Measurements from ENCODE around the gene KCTD8.
A peak's percentile ranks its signal among the peaks of the same experiment; 100 is the strongest.

KCTD8 gene

GRCh38 chr4:44448521-44449461 lies at the start of gene KCTD8:
TSS of gene KCTD8 (minus strand) at chr4:44448809.
- peak; percentile 66 for TF ChIP-seq CTCF (IDR thresholded peaks at IDR 0.05; ENCODE audit: insufficient read depth, low read depth, low read length, missing control alignments)
- H3K4me3 ChIP-seq (ENCODE audit: low read depth, low read length), result peak within 1 kb of the TSS; percentile 33
- DNase-seq (ENCODE audit: low read depth), result peak; percentile 83

- TF ChIP-seq CTCF (IDR thresholded peaks at IDR 0.05; ENCODE audit: insufficient read depth, low read depth, low read length, missing control alignments), result no peak
- DNase-seq (ENCODE audit: low read depth), result no peak
- H3K4me3 ChIP-seq (ENCODE audit: low read depth, low read length), result no peak overlapping the region
Measured at GRCh38 chr4:44494810-44495701, 46.4 kb upstream of the KCTD8 start.

GRCh38 chr4:44493924-44494323 lies 45.3 kb upstream of the KCTD8 start:
- H3K4me3 ChIP-seq (ENCODE audit: low read depth, low read length), result no peak overlapping the region
- DNase-seq (ENCODE audit: low read depth), result peak; percentile 16
- peak; percentile 42 for TF ChIP-seq CTCF (IDR thresholded peaks at IDR 0.05; ENCODE audit: insufficient read depth, low read depth, low read length, missing control alignments)

GRCh38 chr4:44487341-44487740 lies 38.7 kb upstream of the KCTD8 start:
- no peak for TF ChIP-seq CTCF (IDR thresholded peaks at IDR 0.05; ENCODE audit: insufficient read depth, low read depth, low read length, missing control alignments)
- no peak overlapping the region for H3K4me3 ChIP-seq (ENCODE audit: low read depth, low read length)
- DNase-seq (ENCODE audit: low read depth), result no peak

GRCh38 chr4:44479731-44480130 lies 31.1 kb upstream of the KCTD8 start:
- H3K4me3 ChIP-seq (ENCODE audit: low read depth, low read length), result no peak overlapping the region
- no peak for DNase-seq (ENCODE audit: low read depth)
- no peak for TF ChIP-seq CTCF (IDR thresholded peaks at IDR 0.05; ENCODE audit: insufficient read depth, low read depth, low read length, missing control alignments)

GRCh38 chr4:44462259-44462658 lies 13.7 kb upstream of the KCTD8 start:
- DNase-seq (ENCODE audit: low read depth), result no peak
- TF ChIP-seq CTCF (IDR thresholded peaks at IDR 0.05; ENCODE audit: insufficient read depth, low read depth, low read length, missing control alignments), result no peak
- no peak overlapping the region for H3K4me3 ChIP-seq (ENCODE audit: low read depth, low read length)

All from GM12865 (cell line).